OCI-LY7 (cell line): ENCODE measurements around the gene PACSIN3.

Source experiments
- EZH2phosphoT487 ChIP-seq: fragments of 200-600 bp; sonication (generic); IDR thresholded peaks from 2 replicates; pipeline ENCODE4 v1.6.1; 2018; ENCODE audit warnings: low read depth, borderline replicate concordance, mild to moderate bottlenecking, mixed run types, antibody characterized with exemption, low read length, moderate library complexity, mixed read lengths
- TF ChIP-seq, protein P1 (sequence below): fragments of 200-600 bp; sonication (generic); conservative IDR thresholded peaks from 2 replicates; pipeline ENCODE4 v1.5.1; 2014; ENCODE audit warnings: mild to moderate bottlenecking, antibody characterized with exemption, low read length, moderate library complexity, mixed read lengths

DNA sequence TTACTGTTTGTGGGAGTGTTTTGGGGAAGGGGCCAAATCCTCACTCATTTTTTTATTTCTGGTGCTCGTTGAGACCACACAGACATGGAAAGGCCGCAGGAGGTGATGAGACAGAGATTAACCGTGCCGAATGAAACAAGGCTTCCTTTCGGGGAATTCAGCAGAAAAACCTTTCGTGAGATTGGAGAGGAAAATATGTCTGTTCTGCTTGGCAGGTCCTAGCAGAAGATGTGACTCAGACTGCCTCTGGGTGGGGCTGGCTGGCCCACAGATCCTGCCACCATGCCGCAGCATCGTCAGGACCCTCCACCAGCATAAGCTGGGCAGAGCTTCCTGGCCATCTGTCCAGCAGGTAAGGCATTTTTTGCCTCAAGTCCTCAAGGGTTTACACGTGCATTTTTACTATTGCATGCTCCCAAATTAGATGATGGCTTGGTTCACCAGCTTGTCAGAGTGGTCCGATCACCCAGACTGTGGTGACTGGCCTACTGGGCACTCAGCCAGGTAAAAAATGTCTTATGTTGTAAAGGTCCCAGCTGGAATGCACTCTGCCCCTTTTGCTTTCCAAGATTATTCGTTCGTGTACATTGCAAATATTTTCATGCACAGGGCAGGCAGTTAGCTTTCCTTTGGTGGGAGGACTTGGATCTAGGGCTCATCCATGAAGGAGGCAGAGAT lies 30.0 kb upstream of the PACSIN3 start:
- TF ChIP-seq, protein P1, sequence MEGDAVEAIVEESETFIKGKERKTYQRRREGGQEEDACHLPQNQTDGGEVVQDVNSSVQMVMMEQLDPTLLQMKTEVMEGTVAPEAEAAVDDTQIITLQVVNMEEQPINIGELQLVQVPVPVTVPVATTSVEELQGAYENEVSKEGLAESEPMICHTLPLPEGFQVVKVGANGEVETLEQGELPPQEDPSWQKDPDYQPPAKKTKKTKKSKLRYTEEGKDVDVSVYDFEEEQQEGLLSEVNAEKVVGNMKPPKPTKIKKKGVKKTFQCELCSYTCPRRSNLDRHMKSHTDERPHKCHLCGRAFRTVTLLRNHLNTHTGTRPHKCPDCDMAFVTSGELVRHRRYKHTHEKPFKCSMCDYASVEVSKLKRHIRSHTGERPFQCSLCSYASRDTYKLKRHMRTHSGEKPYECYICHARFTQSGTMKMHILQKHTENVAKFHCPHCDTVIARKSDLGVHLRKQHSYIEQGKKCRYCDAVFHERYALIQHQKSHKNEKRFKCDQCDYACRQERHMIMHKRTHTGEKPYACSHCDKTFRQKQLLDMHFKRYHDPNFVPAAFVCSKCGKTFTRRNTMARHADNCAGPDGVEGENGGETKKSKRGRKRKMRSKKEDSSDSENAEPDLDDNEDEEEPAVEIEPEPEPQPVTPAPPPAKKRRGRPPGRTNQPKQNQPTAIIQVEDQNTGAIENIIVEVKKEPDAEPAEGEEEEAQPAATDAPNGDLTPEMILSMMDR = peak; percentile 70
- TF ChIP-seq EZH2phosphoT487 = no peak
